GM19023 (cell line): ENCODE measurements around the gene KLK3.

Experiments
- ATAC-seq: cut with Tn5 transposase; IDR thresholded peaks from one replicate; pipeline ENCODE4 v1.9.1; 2021; ENCODE audit warnings: mild to moderate bottlenecking, moderate library complexity; ENCODE audit not compliant: unreplicated experiment

Gene KLK3

GRCh38 chr19:50896591-50897190 lies 42.0 kb downstream of the KLK3 start:
- peak; percentile 88 for ATAC-seq

- ATAC-seq = peak; percentile 23
These were observed 42.5 kb downstream of the KLK3 start for GRCh38 chr19:50897191-50897607.

- ATAC-seq = no peak
These were observed 42.9 kb downstream of the KLK3 start for GRCh38 chr19:50897612-50898011.

GRCh38 chr19:50898018-50898417 lies 43.3 kb downstream of the KLK3 start:
- no peak for ATAC-seq

GRCh38 chr19:50899569-50899968 lies 44.9 kb downstream of the KLK3 start:
- ATAC-seq = no peak

- ATAC-seq = no peak
These were observed 47.9 kb downstream of the KLK3 start for GRCh38 chr19:50902640-50903039.

- ATAC-seq = no peak
These were observed 51.5 kb downstream of the KLK3 start for GRCh38 chr19:50906217-50906616.

GRCh38 chr19:50908336-50908735 lies 53.6 kb downstream of the KLK3 start:
- no peak for ATAC-seq

- peak; percentile 69 for ATAC-seq
These were observed 54.7 kb downstream of the KLK3 start for GRCh38 chr19:50909240-50910070.
